ENCODE measurements around the gene F11R. TPM values are rescaled to one million over a fixed set of nuclear protein-coding genes. Genes with fewer than 3 reads are reported as not detected.

F11R gene
- polyA plus RNA-seq, 1 experiment: 2.0 TPM

DNA sequence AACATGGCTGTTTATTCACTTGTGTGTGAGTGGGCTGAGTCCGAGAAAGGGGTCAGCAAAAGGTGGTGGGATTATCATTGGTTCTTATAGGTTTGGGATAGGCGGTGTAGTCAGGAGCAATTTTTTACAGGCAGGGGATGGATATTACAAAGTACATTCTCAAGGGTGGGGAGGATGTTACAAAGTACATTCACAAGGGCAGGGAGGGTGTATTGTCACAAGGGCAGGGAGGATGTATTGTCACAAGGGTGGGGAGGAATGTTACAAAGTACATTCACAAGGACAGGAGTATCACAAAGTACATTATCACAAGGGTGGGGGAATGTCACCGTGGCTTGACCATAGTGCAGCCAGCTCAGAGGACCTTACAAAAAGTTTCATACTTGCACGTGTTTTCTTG is 35.2 kb downstream of the F11R start:
- POLR2A ChIA-PET: no interaction called here
- CTCF ChIA-PET: no interaction called here
- H3K27ac ChIP-seq (ENCODE audit: low read depth, low read length): no peak overlapping the region

DNA sequence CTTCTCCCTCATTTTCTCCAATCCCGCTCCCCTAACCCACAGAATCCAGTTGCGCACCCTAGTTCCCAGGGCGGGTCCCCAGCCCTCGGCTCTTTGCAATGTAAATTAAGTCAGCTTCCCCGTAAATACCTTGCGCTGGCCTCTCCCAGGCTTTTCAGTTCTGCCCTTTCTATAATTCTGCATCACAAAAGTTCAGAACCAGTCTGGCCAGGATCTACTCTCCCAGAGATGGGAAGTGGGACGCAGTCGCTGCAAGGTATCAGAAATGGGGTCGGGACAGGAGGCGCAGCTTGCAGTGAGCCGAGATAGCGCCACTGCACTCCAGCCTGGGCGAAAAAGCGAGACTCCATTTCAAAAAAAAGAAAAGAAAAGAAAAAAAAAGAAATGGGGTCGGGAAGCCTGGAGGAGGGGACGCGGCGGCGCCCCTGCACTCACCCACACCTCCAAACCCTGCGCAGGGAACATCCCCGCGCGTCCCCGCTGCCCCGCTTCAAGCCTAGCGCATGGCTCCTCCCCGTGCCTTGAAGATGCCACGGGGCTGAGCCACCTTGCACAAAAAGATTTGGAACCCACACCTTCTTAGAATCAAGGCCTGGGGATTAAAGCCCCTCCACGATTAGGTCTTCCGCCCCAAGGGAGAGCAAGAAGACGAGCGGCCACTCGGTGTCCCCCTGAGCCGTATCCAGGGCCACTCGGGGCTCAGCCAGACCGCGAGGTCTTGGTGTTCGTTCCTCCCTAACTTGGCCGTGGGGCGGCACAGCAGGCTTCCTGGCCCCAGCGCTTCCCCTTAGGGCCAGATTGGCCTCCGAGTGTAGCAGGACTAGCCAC is 39.2 kb downstream of the F11R start:
- Histone ChIP-seq H3K4me3 (ENCODE audit: low read depth, low read length) (no peak overlapping the region), H3K27me3 (ENCODE audit: control insufficient read depth, insufficient read depth, low read length) (peaks cover 23% of the 10 kb centered on the region), H3K9me3 (ENCODE audit: control insufficient read depth, insufficient read depth, low read length) (no peaks in the 10 kb centered on the region; the same call in 1 of the 2 replicates), H3K27ac (ENCODE audit: low read depth, low read length) (no peak overlapping the region)
- TF ChIP-seq, protein P1, sequence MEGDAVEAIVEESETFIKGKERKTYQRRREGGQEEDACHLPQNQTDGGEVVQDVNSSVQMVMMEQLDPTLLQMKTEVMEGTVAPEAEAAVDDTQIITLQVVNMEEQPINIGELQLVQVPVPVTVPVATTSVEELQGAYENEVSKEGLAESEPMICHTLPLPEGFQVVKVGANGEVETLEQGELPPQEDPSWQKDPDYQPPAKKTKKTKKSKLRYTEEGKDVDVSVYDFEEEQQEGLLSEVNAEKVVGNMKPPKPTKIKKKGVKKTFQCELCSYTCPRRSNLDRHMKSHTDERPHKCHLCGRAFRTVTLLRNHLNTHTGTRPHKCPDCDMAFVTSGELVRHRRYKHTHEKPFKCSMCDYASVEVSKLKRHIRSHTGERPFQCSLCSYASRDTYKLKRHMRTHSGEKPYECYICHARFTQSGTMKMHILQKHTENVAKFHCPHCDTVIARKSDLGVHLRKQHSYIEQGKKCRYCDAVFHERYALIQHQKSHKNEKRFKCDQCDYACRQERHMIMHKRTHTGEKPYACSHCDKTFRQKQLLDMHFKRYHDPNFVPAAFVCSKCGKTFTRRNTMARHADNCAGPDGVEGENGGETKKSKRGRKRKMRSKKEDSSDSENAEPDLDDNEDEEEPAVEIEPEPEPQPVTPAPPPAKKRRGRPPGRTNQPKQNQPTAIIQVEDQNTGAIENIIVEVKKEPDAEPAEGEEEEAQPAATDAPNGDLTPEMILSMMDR (IDR thresholded peaks at IDR 0.05; ENCODE audit: low read depth, low read length): no peak
- no peak for DNase-seq (ENCODE audit: low read depth, low spot score)
- CTCF ChIA-PET: interaction anchor here (0.6 kb wide), 2 partner anchors 37 to 39 kb away, joined by 3 read pairs; no protein-coding TSS in a partner anchor
- POLR2A ChIA-PET: interaction anchor here (0.7 kb wide), 1 partner anchor 332 kb away, joined by 7 read pairs; no protein-coding TSS in a partner anchor

More for the DNA sequence above, 35.2 kb downstream of the F11R start:
- Histone ChIP-seq H3K9me3 (ENCODE audit: control insufficient read depth, insufficient read depth, low read length) (no peaks in the 10 kb centered on the region; the same call in 1 of the 2 replicates), H3K4me3 (ENCODE audit: low read depth, low read length) (no peak overlapping the region), H3K27me3 (ENCODE audit: control insufficient read depth, insufficient read depth, low read length) (peaks cover 20% of the 10 kb centered on the region)
- TF ChIP-seq, protein P1 (IDR thresholded peaks at IDR 0.05; ENCODE audit: low read depth, low read length): no peak
- DNase-seq (ENCODE audit: low read depth, low spot score): no peak

DNA sequence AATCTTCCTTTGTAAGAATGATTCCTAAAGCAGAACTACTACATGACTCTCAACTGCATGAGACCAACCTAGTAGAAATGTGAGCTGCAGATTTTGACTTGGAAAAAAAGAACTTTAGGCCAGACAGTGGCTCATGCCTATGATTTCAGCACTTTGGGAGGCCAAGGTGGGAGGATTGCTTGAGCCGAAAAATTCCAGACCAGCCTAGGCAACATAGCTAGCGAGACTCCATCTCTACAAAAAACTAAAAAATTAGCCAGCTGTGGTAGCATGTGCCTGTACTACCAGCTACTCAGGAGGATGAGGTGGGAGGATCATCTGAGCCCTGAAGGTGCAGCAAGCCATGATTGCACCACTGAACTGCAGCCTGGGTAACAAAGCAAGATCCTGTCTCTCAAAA is 41.7 kb downstream of the F11R start:
- POLR2A ChIA-PET: no interaction called here
- TF ChIP-seq, protein P1 (IDR thresholded peaks at IDR 0.05; ENCODE audit: low read depth, low read length): no peak

DNA sequence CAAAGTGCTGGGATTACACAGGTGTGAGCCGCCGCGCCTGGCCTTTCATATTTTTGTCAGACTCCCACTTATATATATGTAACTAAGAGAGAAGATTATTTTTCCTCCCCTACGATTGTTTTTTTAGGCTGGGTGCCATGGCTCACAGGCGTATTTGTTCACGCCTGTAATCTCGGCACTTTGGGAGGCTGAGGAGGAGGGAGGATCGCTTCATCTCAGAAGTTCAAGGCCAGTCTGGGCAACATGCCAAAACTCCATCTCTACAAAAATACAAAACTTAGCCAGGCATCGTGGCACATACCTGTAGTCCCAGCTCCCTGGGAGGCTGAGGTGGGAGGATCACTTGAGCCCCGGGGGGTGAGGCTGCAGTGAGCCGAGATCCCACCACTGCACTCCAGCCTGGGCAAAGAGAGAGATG is 42.4 kb downstream of the F11R start:
- TF ChIP-seq, protein P1 (IDR thresholded peaks at IDR 0.05; ENCODE audit: low read depth, low read length): no peak
- peaks cover 23% of the 10 kb centered on the region for H3K27me3 ChIP-seq (ENCODE audit: control insufficient read depth, insufficient read depth, low read length)
- CTCF ChIA-PET: interaction anchor here (1.5 to 1.8 kb wide), 2 partner anchors 12 kb away, joined by 8 to 30 read pairs; no protein-coding TSS in a partner anchor
- H3K9me3 ChIP-seq (ENCODE audit: control insufficient read depth, insufficient read depth, low read length): no peaks in the 10 kb centered on the region; the same call in 1 of the 2 replicates
- H3K27ac ChIP-seq (ENCODE audit: low read depth, low read length): no peak overlapping the region
- H3K4me3 ChIP-seq (ENCODE audit: low read depth, low read length): no peak overlapping the region
- POLR2A ChIA-PET: no interaction called here
- no peak for DNase-seq (ENCODE audit: low read depth, low spot score)

More for the DNA sequence above, 41.7 kb downstream of the F11R start:
- Histone ChIP-seq H3K27ac (ENCODE audit: low read depth, low read length) (no peak overlapping the region), H3K9me3 (ENCODE audit: control insufficient read depth, insufficient read depth, low read length) (no peaks in the 10 kb centered on the region; the same call in 1 of the 2 replicates), H3K27me3 (ENCODE audit: control insufficient read depth, insufficient read depth, low read length) (peaks cover 23% of the 10 kb centered on the region), H3K4me3 (ENCODE audit: low read depth, low read length) (no peak overlapping the region)
- CTCF ChIA-PET: interaction anchor here (0.6 to 1.8 kb wide), 2 partner anchors 11 to 113 kb away, joined by 3 to 30 read pairs; no protein-coding TSS in a partner anchor
- DNase-seq (ENCODE audit: low read depth, low spot score): no peak

DNA sequence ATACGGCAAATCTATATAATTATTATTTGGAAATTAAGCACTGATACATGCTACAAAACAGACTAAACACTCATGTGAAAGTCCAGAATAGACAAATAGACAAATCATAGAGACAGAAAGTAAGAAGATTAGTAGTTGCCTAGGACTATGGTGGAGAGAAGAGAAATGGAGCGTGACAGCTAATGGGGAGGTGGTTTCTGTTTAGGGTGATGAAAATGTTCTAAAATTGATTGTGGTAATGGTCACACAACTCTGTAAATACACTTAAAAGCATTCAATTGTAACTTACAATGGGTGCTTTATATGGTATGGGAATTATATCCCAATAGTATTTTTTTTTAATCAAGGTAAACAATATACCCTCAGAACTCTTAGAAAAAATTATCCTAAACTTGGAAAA is 45.9 kb downstream of the F11R start:
- ChIA-PET CTCF (no interaction called here), POLR2A (no interaction called here)
- Histone ChIP-seq H3K27me3 (ENCODE audit: control insufficient read depth, insufficient read depth, low read length) (no peaks in the 10 kb centered on the region), H3K9me3 (ENCODE audit: control insufficient read depth, insufficient read depth, low read length) (no peaks in the 10 kb centered on the region), H3K4me3 (ENCODE audit: low read depth, low read length) (no peak overlapping the region), H3K27ac (ENCODE audit: low read depth, low read length) (no peak overlapping the region)
- no peak for DNase-seq (ENCODE audit: low read depth, low spot score)
- TF ChIP-seq, protein P1 (IDR thresholded peaks at IDR 0.05; ENCODE audit: low read depth, low read length): no peak
